B cell (primary cell): ENCODE data around the gene IL2. TPM values are rescaled to one million over a fixed set of nuclear protein-coding genes. Genes with fewer than 3 reads are reported as not detected.

Source experiments
- ATAC-seq: fragments of 200-7000 bp; cut with Tn5 transposase; one replicate; pipeline ENCODE4 v1.10.0; 2021; ENCODE audit warnings: low read depth, mild to moderate bottlenecking, moderate number of reproducible peaks, moderate library complexity
- CTCF ChIA-PET: fragments of 350-600 bp; sonication (Branson Sonifier 250); formaldehyde crosslinking; loops from one replicate; lab custom pipeline; 2021; ENCODE audit warnings: antibody characterized with exemption, inconsistent platforms; lab: Charles Lee
- POLR2A ChIA-PET: fragments of 350-600 bp; sonication (Branson Sonifier 250); formaldehyde crosslinking; loops from one replicate; lab custom pipeline; 2021; ENCODE audit warnings: antibody characterized with exemption; lab: Charles Lee
- DNase-seq: peaks from one replicate; pipeline ENCODE4 v3.0.0; 2013
- H2AFZ ChIP-seq: 2 replicates; pipeline ENCODE4 v1.6.1; 2012; ENCODE audit warnings: mild to moderate bottlenecking, low read depth, low read length; ENCODE audit not compliant: insufficient read depth, poor library complexity, severe bottlenecking
- H3K27ac ChIP-seq, 2 donors: 1 replicate in 1 of 2; 2 replicates in 1 of 2; pipeline ENCODE4 v1.5.1; 2012 to 2013; ENCODE audit warnings: low read length in 2 of 2, mild to moderate bottlenecking in 2 of 2, moderate library complexity in 1 of 2
- H3K27me3 ChIP-seq, 4 experiments: fragments of 200-600 bp in 1 of 4; sonication (generic) in 1 of 4; replicated peaks in 1 of 4; 1 replicate in 2 of 4; 2 replicates in 2 of 4; pipeline versions ENCODE4 v1.6.1 to v1.7.0; 2013 to 2016; ENCODE audit warnings: low read length in 3 of 4, mild to moderate bottlenecking in 2 of 4, mixed read lengths in 1 of 4, moderate library complexity in 1 of 4; ENCODE audit not compliant: insufficient read depth in 4 of 4, control insufficient read depth in 3 of 4; ENCODE audit errors: control extremely low read depth in 1 of 4
- H3K36me3 ChIP-seq, 2 experiments: replicated peaks in 1 of 2; 1 replicate in 1 of 2; 2 replicates in 1 of 2; pipeline versions ENCODE4 v1.6.1 to v1.7.1; 2013; ENCODE audit warnings: low read length in 1 of 2; ENCODE audit not compliant: insufficient read depth in 2 of 2, control insufficient read depth in 1 of 2; ENCODE audit errors: control extremely low read depth in 1 of 2, extremely low read depth in 1 of 2
- H3K4me1 ChIP-seq, 2 donors: fragments of 200-600 bp in 1 of 2; sonication (generic) in 1 of 2; 1 replicate in 1 of 2; 2 replicates in 1 of 2; pipeline versions ENCODE4 v1.5.1 to v1.6.1; 2013 to 2017; ENCODE audit warnings: low read length in 2 of 2; ENCODE audit not compliant: control insufficient read depth in 2 of 2, insufficient read depth in 2 of 2
- H3K4me2 ChIP-seq: replicated peaks from 2 replicates; pipeline ENCODE3; 2012; ENCODE audit warnings: mild to moderate bottlenecking, low read depth, low read length; ENCODE audit not compliant: poor library complexity, severe bottlenecking
- H3K4me3 ChIP-seq, 5 experiments: fragments of 200-600 bp in 1 of 5; sonication (generic) in 1 of 5; 1 replicate in 3 of 5; 2 replicates in 2 of 5; pipeline versions ENCODE4 v1.5.1 to v1.7.0; 2011 to 2016; ENCODE audit warnings: low read length in 4 of 5, mild to moderate bottlenecking in 4 of 5, low read depth in 2 of 5, control low read depth in 1 of 5, moderate library complexity in 1 of 5; ENCODE audit not compliant: insufficient read depth in 1 of 5; ENCODE audit errors: control extremely low read depth in 1 of 5, extremely low read depth in 1 of 5
- H3K79me2 ChIP-seq: fragments of 200-600 bp; sonication (generic); one replicate; pipeline ENCODE4 v1.6.0; 2016; ENCODE audit warnings: low read length; ENCODE audit not compliant: control insufficient read depth, insufficient read depth
- H3K9ac ChIP-seq: fragments of 200-600 bp; sonication (generic); 2 replicates; pipeline ENCODE4 v1.6.1; 2017; ENCODE audit warnings: mild to moderate bottlenecking, low read length, moderate library complexity
- H3K9me3 ChIP-seq, 3 donors: one replicate each; pipeline versions ENCODE4 v1.6.1 to v1.7.1; 2013; ENCODE audit warnings: low read length in 2 of 3; ENCODE audit not compliant: control insufficient read depth in 2 of 3, insufficient read depth in 1 of 3; ENCODE audit errors: control extremely low read depth in 1 of 3
- H4K20me1 ChIP-seq: 2 replicates; pipeline ENCODE4 v1.6.0; 2012; ENCODE audit warnings: mild to moderate bottlenecking, low read length; ENCODE audit not compliant: insufficient read depth, control insufficient read depth, poor library complexity, severe bottlenecking
- H3K27ac Mint-ChIP-seq: one replicate; pipeline ENCODE4 v1.8.0; 2021; ENCODE audit warnings: mixed read lengths
- H3K27me3 Mint-ChIP-seq: one replicate; pipeline ENCODE4 v1.8.0; 2021; ENCODE audit warnings: mixed read lengths
- H3K4me1 Mint-ChIP-seq: one replicate; pipeline ENCODE4 v1.8.0; 2021; ENCODE audit warnings: mixed read lengths
- H3K4me3 Mint-ChIP-seq: one replicate; pipeline ENCODE4 v1.8.0; 2021; ENCODE audit warnings: mixed read lengths
- H3K9me3 Mint-ChIP-seq: one replicate; pipeline ENCODE4 v1.8.0; 2022; ENCODE audit warnings: mixed read lengths; ENCODE audit not compliant: insufficient read depth
- EZH2 ChIP-seq: IDR thresholded peaks from 2 replicates; pipeline ENCODE4 v1.6.1; 2012; ENCODE audit warnings: borderline replicate concordance, low read depth, mild to moderate bottlenecking, moderate library complexity, low read length; ENCODE audit not compliant: insufficient read depth, poor library complexity, severe bottlenecking
- WGBS: methylation state at CpG from one replicate; pipeline ENCODE4 v1.1.5; 2013; ENCODE audit warnings: missing lambda C conversion rate; ENCODE audit not compliant: insufficient coverage; 5-methylcytosine and 5-hydroxymethylcytosine counted together
- intact Hi-C: fragments of 100-400 bp; cut with micrococcal nuclease; formaldehyde crosslinking; loops from one replicate; pipeline ENCODE4 v1.10.0; 2022
- polyA plus RNA-seq: library from polyadenylated mRNA; depleted of rRNA; stranded (reverse); fragments of >200 nt; gene quantifications from 2 replicates; pipeline ENCODE4 v1.2.3, GENCODE V29; 2012
- total RNA-seq, 2 donors: library from RNA; stranded (reverse); fragments of 120-200 nt in 1 of 2; gene quantifications; 1 replicate in 1 of 2; 2 replicates in 1 of 2; pipeline versions ENCODE4 v1.2.3 to v1.2.4, GENCODE V29; 2013 to 2022
- TF ChIP-seq, protein P1 (sequence below): fragments of 200-600 bp; IDR thresholded peaks from one replicate; pipeline ENCODE4 v1.8.0; 2022; ENCODE audit warnings: antibody characterized with exemption, mild to moderate bottlenecking

Gene IL2
- total and polyA plus RNA-seq, 2 donors (not counting 1 experiment from before 2014, with no cell fraction given), result not detected

DNA sequence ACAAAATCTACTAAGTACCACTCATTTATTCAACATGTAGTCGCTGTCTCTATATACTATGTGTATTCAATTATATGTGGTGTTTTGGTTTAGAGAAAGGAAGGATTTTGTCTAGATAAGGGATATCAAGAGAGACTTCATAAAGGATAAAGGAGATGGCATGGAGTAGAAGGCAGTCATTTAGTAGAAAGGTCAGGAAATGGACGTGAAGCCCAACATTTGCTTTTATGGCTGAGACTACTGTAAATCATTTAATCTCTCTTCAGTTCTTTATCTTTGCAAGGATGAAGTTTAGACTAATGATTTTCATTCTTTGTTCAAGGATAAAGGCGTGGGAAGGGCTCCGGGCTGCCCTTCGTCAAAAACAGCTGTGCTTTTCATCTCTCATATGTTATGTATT, 25.2 kb downstream of the IL2 start:
- WGBS, result no CpG with 5 or more reads among the region's 5 CpGs

DNA sequence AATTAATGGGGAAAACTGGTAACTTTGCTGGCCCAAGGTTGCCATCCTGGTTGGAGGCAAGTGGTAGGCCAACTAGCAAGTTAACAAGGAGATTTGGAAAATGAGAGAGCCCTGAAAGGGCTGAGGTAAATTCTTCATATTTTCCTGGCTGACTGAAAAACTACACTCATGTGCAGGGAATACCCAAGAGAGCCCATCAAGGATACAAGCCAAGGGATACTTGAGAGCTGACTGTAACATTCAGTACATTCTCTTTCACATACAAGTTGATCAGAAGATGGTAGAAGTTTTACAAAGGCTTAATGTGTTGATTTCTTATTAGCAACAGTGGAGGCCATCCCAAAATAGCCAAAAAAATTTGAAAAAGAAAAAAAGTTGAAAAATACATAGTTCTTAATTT, 33.3 kb downstream of the IL2 start:
- no peaks in the 10 kb centered on the region for H4K20me1 ChIP-seq
- peaks cover 4% of the 10 kb centered on the region for H3K27me3 Mint-ChIP-seq
- intact Hi-C loops, result no loop called here
- no peak for DNase-seq
- no peak overlapping the region for H3K4me3 Mint-ChIP-seq
- peaks cover 0 to 1% (median 0%) of the 10 kb centered on the region in 3 donors for H3K9me3 ChIP-seq
- no peak overlapping the region for H2AFZ ChIP-seq
- no peak overlapping the region for H3K9ac ChIP-seq
- peaks cover 0 to 3% (median 0%) of the 10 kb centered on the region in 4 experiments for H3K27me3 ChIP-seq
- H3K9me3 Mint-ChIP-seq, result peaks cover 8% of the 10 kb centered on the region
- no peak overlapping the region for H3K27ac ChIP-seq
- ChIA-PET POLR2A (no interaction called here), CTCF (no interaction called here)
- no peak overlapping the region for H3K4me3 ChIP-seq
- no peaks in the 10 kb centered on the region for H3K36me3 ChIP-seq
- no peak for ATAC-seq
- TF ChIP-seq EZH2, result no peak
- TF ChIP-seq, protein P1, sequence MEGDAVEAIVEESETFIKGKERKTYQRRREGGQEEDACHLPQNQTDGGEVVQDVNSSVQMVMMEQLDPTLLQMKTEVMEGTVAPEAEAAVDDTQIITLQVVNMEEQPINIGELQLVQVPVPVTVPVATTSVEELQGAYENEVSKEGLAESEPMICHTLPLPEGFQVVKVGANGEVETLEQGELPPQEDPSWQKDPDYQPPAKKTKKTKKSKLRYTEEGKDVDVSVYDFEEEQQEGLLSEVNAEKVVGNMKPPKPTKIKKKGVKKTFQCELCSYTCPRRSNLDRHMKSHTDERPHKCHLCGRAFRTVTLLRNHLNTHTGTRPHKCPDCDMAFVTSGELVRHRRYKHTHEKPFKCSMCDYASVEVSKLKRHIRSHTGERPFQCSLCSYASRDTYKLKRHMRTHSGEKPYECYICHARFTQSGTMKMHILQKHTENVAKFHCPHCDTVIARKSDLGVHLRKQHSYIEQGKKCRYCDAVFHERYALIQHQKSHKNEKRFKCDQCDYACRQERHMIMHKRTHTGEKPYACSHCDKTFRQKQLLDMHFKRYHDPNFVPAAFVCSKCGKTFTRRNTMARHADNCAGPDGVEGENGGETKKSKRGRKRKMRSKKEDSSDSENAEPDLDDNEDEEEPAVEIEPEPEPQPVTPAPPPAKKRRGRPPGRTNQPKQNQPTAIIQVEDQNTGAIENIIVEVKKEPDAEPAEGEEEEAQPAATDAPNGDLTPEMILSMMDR, result no peak
- no peaks in the 10 kb centered on the region for H3K79me2 ChIP-seq
- no peak overlapping the region for H3K4me2 ChIP-seq
- H3K4me1 Mint-ChIP-seq, result no peaks in the 10 kb centered on the region
- H3K27ac Mint-ChIP-seq, result no peak overlapping the region
- H3K4me1 ChIP-seq, result no peaks in the 10 kb centered on the region

More for the DNA sequence above, 25.2 kb downstream of the IL2 start:
- Mint-ChIP-seq H3K27me3 (peaks cover 4% of the 10 kb centered on the region), H3K4me1 (no peaks in the 10 kb centered on the region), H3K27ac (no peak overlapping the region), H3K9me3 (no peaks in the 10 kb centered on the region), H3K4me3 (no peak overlapping the region)
- H3K4me3 ChIP-seq, result no peak overlapping the region
- no peaks in the 10 kb centered on the region for H3K36me3 ChIP-seq
- H3K9me3 ChIP-seq, result no peaks in the 10 kb centered on the region
- H3K27ac ChIP-seq, result no peak overlapping the region
- CTCF ChIA-PET, result no interaction called here
- DNase-seq (no peak), ATAC-seq (no peak)
- H2AFZ ChIP-seq, result no peak overlapping the region
- no peak for TF ChIP-seq EZH2
- TF ChIP-seq, protein P1, result no peak
- H3K9ac ChIP-seq, result no peak overlapping the region
- no peaks in the 10 kb centered on the region for H4K20me1 ChIP-seq
- no peaks in the 10 kb centered on the region for H3K27me3 ChIP-seq
- no peaks in the 10 kb centered on the region for H3K4me1 ChIP-seq
- H3K4me2 ChIP-seq, result no peak overlapping the region
- POLR2A ChIA-PET, result no interaction called here
- no peaks in the 10 kb centered on the region for H3K79me2 ChIP-seq
- intact Hi-C loops, result no loop called here
